Measurements from ENCODE around the gene RPP14. TPM values are rescaled to one million over a fixed set of nuclear protein-coding genes. Genes with fewer than 3 reads are reported as not detected.

RPP14 gene
- total and polyA plus RNA-seq, 2 of the 4 experiments (the other 2 are of a cell fraction): 6.6 to 7.8 TPM

DNA sequence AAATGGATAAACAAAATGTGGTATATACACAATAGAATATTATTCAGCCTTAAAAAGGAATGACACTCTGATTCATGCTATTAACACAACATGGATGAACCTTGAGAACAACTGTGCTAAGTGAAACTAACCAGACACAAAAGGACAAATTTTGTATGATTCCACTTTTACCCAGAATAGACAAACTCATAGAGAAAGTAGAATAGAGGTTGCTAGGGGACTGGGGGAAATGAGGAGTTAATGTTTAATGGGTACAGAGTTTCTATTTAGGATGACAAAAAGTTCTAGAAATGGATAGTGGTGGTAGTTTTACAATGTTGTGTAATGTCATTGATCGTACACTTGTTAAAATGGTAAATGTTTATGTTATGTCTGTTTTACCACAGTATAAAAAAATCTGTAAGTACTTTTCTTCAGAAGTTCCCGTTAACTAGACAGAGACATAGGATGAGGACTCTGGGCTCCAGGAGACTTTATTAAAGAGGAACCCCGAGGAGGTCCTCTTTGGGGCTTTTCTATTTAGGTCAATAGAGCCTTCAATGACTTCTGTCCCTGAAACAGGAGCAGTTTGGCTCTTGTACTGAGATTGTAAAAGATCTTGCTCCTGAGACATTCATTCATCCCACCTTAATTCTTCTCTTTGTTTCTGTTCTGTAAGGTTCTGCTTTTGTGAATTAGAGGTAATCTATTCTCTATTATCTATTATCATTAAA, 43.9 kb upstream of the RPP14 start:
- H3K4me3 ChIP-seq (ENCODE audit: insufficient read depth, low read depth, low read length): no peak overlapping the region
- no peak overlapping the region for H3K18ac ChIP-seq (ENCODE audit: low read depth, low read length)
- no peak overlapping the region for H3K4ac ChIP-seq (ENCODE audit: low read depth, low read length)
- H3K14ac ChIP-seq (replicated peaks; ENCODE audit: low read depth, low read length): no peak overlapping the region
- no peak overlapping the region for H2BK15ac ChIP-seq (ENCODE audit: low read depth, low read length)
- no peak overlapping the region for H3K4me2 ChIP-seq (ENCODE audit: low read depth, low read length)
- no peak overlapping the region for H4K91ac ChIP-seq (ENCODE audit: insufficient read depth, low read depth, low read length)
- H4K8ac ChIP-seq (ENCODE audit: low read depth in 2 of 2, low read length in 2 of 2): no peak overlapping the region
- H3K23ac ChIP-seq (ENCODE audit: low read depth, low read length): no peak overlapping the region
- no peak overlapping the region for H3K56ac ChIP-seq (ENCODE audit: extremely low read depth, insufficient read depth, low read length)
- H2BK5ac ChIP-seq (ENCODE audit: low read depth, low read length, poor library complexity, severe bottlenecking): no peak overlapping the region
- peaks cover 5% of the 10 kb centered on the region; the same call in 1 of the 2 replicates for H4K20me1 ChIP-seq (ENCODE audit: insufficient read depth, low read length)
- H2BK120ac ChIP-seq (ENCODE audit: low read depth, low read length): no peak overlapping the region
- dilution Hi-C loops (cut with HindIII; ENCODE audit: low sequenced_read_pairs, unreplicated experiment): no loop called here
- ChIA-PET POLR2A (ENCODE audit: unreplicated experiment) (no interaction called here), CTCF (no interaction called here)
- TF ChIP-seq, protein P1, sequence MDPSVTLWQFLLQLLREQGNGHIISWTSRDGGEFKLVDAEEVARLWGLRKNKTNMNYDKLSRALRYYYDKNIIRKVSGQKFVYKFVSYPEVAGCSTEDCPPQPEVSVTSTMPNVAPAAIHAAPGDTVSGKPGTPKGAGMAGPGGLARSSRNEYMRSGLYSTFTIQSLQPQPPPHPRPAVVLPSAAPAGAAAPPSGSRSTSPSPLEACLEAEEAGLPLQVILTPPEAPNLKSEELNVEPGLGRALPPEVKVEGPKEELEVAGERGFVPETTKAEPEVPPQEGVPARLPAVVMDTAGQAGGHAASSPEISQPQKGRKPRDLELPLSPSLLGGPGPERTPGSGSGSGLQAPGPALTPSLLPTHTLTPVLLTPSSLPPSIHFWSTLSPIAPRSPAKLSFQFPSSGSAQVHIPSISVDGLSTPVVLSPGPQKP (IDR thresholded peaks at IDR 0.05; ENCODE audit: borderline replicate concordance, low read depth, low read length): no peak
- H2AFZ ChIP-seq (replicated peaks; ENCODE audit: low read length, poor library complexity): no peak overlapping the region
- DNase-seq: no peak
- in situ Hi-C loops (cut with MboI; ENCODE audit: low sequenced_read_pairs): no loop called here
- no peak for ATAC-seq (ENCODE audit: low read depth)
- H2AK5ac ChIP-seq (ENCODE audit: low read depth, low read length): no peak overlapping the region
- no peak overlapping the region for H2AK9ac ChIP-seq (replicated peaks; ENCODE audit: low read depth, low read length, poor library complexity)
- no CpG with 5 or more reads among the region's 3 CpGs for WGBS, 2 experiments (ENCODE audit: extremely low coverage in 2 of 2, insufficient read length in 1 of 2)
- H3K4me1 ChIP-seq (ENCODE audit: control insufficient read depth, insufficient read depth, low read length): peaks cover 9% of the 10 kb centered on the region
- BruUV-seq (replicated peaks): no TSS peak
- no peaks in the 10 kb centered on the region for H3K79me1 ChIP-seq (ENCODE audit: low read depth in 1 of 2, low read length in 2 of 2)
- H3K9me3 ChIP-seq (ENCODE audit: control insufficient read depth, insufficient read depth, low read length): no peaks in the 10 kb centered on the region
- no peak overlapping the region for H2BK20ac ChIP-seq (ENCODE audit: low read depth, low read length)
- H3K9ac ChIP-seq (ENCODE audit: low read depth, low read length): no peak overlapping the region
- peaks cover 6% of the 10 kb centered on the region for H3K9me1 ChIP-seq (ENCODE audit: insufficient read depth, low read length)
- peaks cover 8% of the 10 kb centered on the region for H3K36me3 ChIP-seq (ENCODE audit: control insufficient read depth, insufficient read depth, low read length)
- H3K27ac ChIP-seq (ENCODE audit: insufficient read depth, low read length): no peak overlapping the region
- H3K27me3 ChIP-seq (ENCODE audit: control insufficient read depth, insufficient read depth, low read length): no peaks in the 10 kb centered on the region
- H4K5ac ChIP-seq (ENCODE audit: low read depth, low read length): no peak overlapping the region
- intact Hi-C loops (cut with micrococcal nuclease): no loop called here
